Left lung (tissue), 10 donors: ENCODE measurements around the gene SIN3A. TPM values are rescaled to one million over a fixed set of nuclear protein-coding genes. Genes with fewer than 3 reads are reported as not detected.

Source experiments
- ATAC-seq: fragments of 200-7000 bp; cut with Tn5 transposase; one replicate; pipeline ENCODE4 v1.9.1; 2020; ENCODE audit warnings: moderate library complexity
- DNase-seq, 4 donors: peaks; one replicate each; pipeline ENCODE4 v3.0.0-alpha.2; 2013 to 2020
- H3K27ac ChIP-seq, 2 donors: fragments of 200-600 bp; sonication (generic) in 1 of 2; one replicate each; pipeline versions ENCODE4 v1.5.0 to v1.8.0; 2020 to 2021
- H3K27me3 ChIP-seq, 2 donors: fragments of 200-600 bp; sonication (generic) in 1 of 2; one replicate each; pipeline versions ENCODE4 v1.5.0 to v1.8.0; 2020 to 2021
- H3K36me3 ChIP-seq, 2 donors: fragments of 200-600 bp; sonication (generic) in 1 of 2; one replicate each; pipeline versions ENCODE4 v1.5.0 to v1.8.0; 2020 to 2021
- H3K4me1 ChIP-seq, 2 donors: fragments of 200-600 bp; one replicate each; pipeline ENCODE4 v1.8.0; 2021
- H3K4me3 ChIP-seq, 2 donors: fragments of 200-600 bp; sonication (generic) in 1 of 2; one replicate each; pipeline versions ENCODE4 v1.5.0 to v1.8.0; 2020 to 2021; ENCODE audit warnings: mild to moderate bottlenecking in 1 of 2
- H3K9me3 ChIP-seq, 2 donors: fragments of 200-600 bp; sonication (generic) in 1 of 2; one replicate each; pipeline versions ENCODE4 v1.5.0 to v1.8.0; 2020 to 2021
- intact Hi-C, 2 donors: fragments of 100-400 bp; cut with DNase I; formaldehyde crosslinking; loops; one replicate each; pipeline versions ENCODE4 v1.11.2 to v1.14.2; 2022
- polyA plus RNA-seq, 6 donors: library from polyadenylated mRNA; unstranded; fragments of 120-200 nt; gene quantifications; one replicate each; pipeline ENCODE4 v1.2.1, GENCODE V29; 2013; ENCODE audit not compliant: insufficient read length in 6 of 6
- total RNA-seq, 2 donors: library from RNA; stranded (reverse); fragmentation: NEBNext Ultra II Directional; extraction: Animal tissue kit (Norgen Biotek cat#: 25700); gene quantifications; one replicate each; pipeline ENCODE4 v1.2.1, GENCODE V29; 2021
- TF ChIP-seq, protein P1 (sequence below), 2 donors: fragments of 200-600 bp; sonication (generic) in 1 of 2; IDR thresholded peaks; one replicate each; pipeline versions ENCODE4 v1.5.0 to v1.8.0; 2021; ENCODE audit warnings: antibody characterized with exemption in 2 of 2
- donor health status: DM: no; HTN: yes; CAD: no.
- donor health status: DM: no; HTN: no; CAD: no.

The SIN3A gene
- total and polyA plus RNA-seq, 8 donors = 49.4 to 67.5 (median 62.1) TPM

DNA sequence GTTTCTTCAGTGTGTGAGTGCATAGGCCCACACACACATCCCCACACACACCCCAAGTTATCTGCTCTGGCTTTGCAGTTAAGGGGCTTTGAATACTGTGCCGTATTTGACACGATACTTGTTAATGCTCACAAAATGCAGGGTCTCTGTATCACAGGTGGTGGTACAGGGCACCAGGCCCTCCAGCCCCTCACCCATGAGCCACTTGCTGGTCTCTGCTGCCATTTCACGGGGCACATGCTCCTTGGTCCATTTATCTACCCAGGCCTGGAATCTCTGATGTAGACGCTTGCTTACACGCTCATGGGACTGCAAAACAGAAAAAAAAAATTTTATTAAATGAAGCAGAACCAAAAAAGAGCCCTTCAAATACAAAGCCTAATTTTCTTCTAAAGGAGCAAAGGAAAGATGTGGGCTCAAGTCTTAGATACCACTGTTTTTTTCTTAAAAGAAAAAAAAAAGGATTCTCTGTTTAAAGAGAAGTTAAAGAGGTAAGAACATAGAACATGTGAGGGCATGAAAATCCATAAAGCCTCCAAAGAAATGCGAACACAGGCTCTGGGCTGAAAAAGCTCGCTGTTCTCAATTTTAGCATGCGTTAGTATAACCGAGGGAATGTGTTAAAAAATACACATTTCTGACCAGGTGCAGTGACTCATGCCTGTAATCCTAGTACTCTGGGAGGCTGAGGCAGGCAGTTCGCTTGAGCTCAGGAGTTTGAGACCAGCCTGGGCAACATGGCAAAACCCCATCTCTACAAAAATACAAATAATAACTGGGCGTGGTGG, 79.4 kb downstream of the SIN3A start:
- peaks cover 3 to 67% of the 10 kb centered on the region in 2 donors for H3K36me3 ChIP-seq
- no peaks in the 10 kb centered on the region for H3K27me3 ChIP-seq
- TF ChIP-seq, protein P1, sequence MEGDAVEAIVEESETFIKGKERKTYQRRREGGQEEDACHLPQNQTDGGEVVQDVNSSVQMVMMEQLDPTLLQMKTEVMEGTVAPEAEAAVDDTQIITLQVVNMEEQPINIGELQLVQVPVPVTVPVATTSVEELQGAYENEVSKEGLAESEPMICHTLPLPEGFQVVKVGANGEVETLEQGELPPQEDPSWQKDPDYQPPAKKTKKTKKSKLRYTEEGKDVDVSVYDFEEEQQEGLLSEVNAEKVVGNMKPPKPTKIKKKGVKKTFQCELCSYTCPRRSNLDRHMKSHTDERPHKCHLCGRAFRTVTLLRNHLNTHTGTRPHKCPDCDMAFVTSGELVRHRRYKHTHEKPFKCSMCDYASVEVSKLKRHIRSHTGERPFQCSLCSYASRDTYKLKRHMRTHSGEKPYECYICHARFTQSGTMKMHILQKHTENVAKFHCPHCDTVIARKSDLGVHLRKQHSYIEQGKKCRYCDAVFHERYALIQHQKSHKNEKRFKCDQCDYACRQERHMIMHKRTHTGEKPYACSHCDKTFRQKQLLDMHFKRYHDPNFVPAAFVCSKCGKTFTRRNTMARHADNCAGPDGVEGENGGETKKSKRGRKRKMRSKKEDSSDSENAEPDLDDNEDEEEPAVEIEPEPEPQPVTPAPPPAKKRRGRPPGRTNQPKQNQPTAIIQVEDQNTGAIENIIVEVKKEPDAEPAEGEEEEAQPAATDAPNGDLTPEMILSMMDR (IDR thresholded peaks at IDR 0.05) = no peak
- intact Hi-C loops = no loop called here
- ATAC-seq = no peak
- H3K4me1 ChIP-seq = peaks cover 11 to 24% of the 10 kb centered on the region in 2 donors
- H3K9me3 ChIP-seq = no peaks in the 10 kb centered on the region
- no peak overlapping the region for H3K27ac ChIP-seq
- H3K4me3 ChIP-seq = no peak overlapping the region
- no peak for DNase-seq

DNA sequence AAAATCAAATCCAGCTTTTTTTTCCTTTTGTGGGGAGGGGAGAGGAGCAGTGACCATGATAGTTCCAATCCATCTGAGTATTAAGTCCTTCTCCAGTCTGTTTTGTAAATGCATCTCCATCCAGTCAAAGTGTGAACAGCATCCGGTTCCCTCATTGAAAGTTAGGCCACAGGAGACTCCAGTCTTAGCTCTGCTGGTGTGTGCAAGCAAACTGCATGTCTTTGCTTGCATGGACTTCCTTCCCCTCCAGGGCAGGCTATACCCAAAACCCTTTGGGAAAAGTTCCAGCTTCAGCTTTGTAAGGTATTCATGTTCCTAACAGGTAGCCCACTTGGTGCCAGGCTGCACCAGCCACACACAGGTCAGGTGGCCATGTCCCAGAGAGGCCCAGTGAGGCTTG, 80.0 kb downstream of the SIN3A start:
- no peak overlapping the region for H3K27ac ChIP-seq
- DNase-seq (no peak), ATAC-seq (no peak)
- peaks cover 3 to 67% of the 10 kb centered on the region in 2 donors for H3K36me3 ChIP-seq
- no peaks in the 10 kb centered on the region for H3K27me3 ChIP-seq
- peaks cover 11 to 27% of the 10 kb centered on the region in 2 donors for H3K4me1 ChIP-seq
- no peaks in the 10 kb centered on the region for H3K9me3 ChIP-seq
- H3K4me3 ChIP-seq = no peak overlapping the region
- TF ChIP-seq, protein P1 (IDR thresholded peaks at IDR 0.05) = no peak
- intact Hi-C loops = no loop called here

DNA sequence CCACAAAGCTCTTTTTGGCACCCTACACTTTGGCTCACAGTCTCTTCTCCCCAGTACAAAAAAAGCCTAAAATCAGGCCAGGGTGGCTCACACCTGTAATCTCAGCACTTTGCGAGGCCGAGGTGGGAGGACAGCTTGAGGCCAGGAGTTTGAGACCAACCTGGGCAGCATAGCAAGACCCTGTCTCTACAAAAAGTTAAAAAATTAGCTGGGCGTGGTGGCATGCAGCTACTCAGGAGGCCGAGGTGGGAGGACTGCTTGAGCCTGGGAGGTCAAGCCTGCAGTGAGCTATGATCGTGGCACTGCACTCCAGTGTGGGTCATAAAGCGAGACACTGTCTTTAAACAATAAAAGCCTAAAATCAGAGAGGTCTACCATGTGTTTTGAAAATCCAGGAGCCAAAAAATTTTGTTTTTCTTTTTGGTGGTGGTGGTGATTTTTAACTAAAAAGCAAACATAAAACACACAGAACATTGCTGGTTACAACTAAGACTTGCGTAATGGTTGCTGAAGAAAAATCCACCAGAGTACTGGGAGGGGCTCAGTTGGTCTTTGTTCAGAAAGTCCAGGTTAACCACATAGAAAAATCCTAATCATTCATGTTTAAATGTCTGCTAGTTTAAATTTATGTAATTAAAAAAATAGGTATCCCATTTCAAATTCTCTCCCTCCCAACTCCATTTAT, 81.5 kb downstream of the SIN3A start:
- DNase-seq = no peak
- peaks cover 11 to 27% of the 10 kb centered on the region in 2 donors for H3K4me1 ChIP-seq
- no peak for ATAC-seq
- no peaks in the 10 kb centered on the region for H3K9me3 ChIP-seq
- intact Hi-C loops = no loop called here
- TF ChIP-seq, protein P1 (IDR thresholded peaks at IDR 0.05) = no peak
- peaks cover 2 to 67% of the 10 kb centered on the region in 2 donors for H3K36me3 ChIP-seq
- no peak overlapping the region for H3K27ac ChIP-seq
- H3K4me3 ChIP-seq = no peak overlapping the region
- no peaks in the 10 kb centered on the region for H3K27me3 ChIP-seq

DNA sequence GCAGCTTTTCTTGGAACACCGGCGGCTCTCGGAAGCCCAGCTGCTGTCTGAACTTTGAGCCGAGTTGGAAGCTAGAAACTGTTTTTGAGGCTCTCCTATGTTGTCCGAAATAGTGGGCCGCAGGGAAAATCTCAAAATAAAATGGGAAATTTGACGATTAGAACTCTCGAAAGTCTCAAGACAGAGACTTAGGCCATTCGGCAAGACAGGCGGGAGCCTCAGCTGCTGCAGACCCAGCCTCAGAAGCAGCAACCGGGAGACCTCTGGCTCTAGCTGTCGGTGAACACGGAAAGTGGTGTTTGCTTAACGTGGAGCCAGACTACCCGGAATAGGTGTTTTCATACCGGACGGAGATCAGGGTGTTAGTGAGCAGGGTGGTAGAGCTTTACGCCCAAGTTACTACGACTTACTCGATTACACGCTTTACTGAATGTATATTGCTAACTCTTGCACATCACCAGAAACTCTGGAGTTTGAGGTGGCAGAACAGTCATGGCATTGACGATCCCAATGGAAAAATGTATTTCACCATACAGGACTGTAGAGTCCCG, 82.7 kb downstream of the SIN3A start:
- H3K36me3 ChIP-seq = peaks cover 0 to 67% of the 10 kb centered on the region in 2 donors
- peak overlapping the region; percentile 95 to 98 for H3K27ac ChIP-seq
- no peaks in the 10 kb centered on the region for H3K27me3 ChIP-seq
- intact Hi-C loops = no loop called here
- H3K4me1 ChIP-seq = peaks cover 11 to 27% of the 10 kb centered on the region in 2 donors
- DNase-seq (no peak), ATAC-seq (peak; percentile 3)
- no peaks in the 10 kb centered on the region for H3K9me3 ChIP-seq
- TF ChIP-seq, protein P1 (IDR thresholded peaks at IDR 0.05) = no peak
- H3K4me3 ChIP-seq = peak overlapping the region; percentile 80 to 95
